HL-60 (cell line): Measurements from ENCODE around the gene CSMD2.

Experiments used
- DNase-seq, 2 experiments: peaks; one replicate each; pipeline ENCODE4 v3.0.0-alpha.2; 2010 to 2020; ENCODE audit warnings: low read depth in 1 of 2, low spot score in 1 of 2
- H3K27ac ChIP-seq: fragments of 250-450 bp; sonication (Bioruptor Pico); replicated peaks from 2 replicates; pipeline ENCODE4 v1.5.1; 2020; ENCODE audit warnings: mild to moderate bottlenecking, moderate library complexity
- H3K27me3 ChIP-seq: fragments of 250-450 bp; sonication (Bioruptor Pico); 2 replicates; pipeline ENCODE4 v1.5.1; 2021; ENCODE audit warnings: mild to moderate bottlenecking, moderate library complexity; ENCODE audit not compliant: insufficient read depth, poor library complexity, severe bottlenecking
- H3K4me3 ChIP-seq: replicated peaks from 2 replicates; pipeline ENCODE4 v1.5.1; 2011; ENCODE audit warnings: mild to moderate bottlenecking, control low read depth, low read length; ENCODE audit not compliant: insufficient read depth
- CTCF ChIP-seq: IDR thresholded peaks from one replicate; pipeline ENCODE4 v1.5.1; 2011; ENCODE audit warnings: low read length, control low read depth, inconsistent platforms; ENCODE audit not compliant: insufficient read depth
- GABPA ChIP-seq: IDR thresholded peaks from 2 replicates; pipeline ENCODE4 v1.6.1; 2012; ENCODE audit warnings: low read depth
- POLR2AphosphoS5 ChIP-seq: IDR thresholded peaks from 2 replicates; pipeline ENCODE4 v1.6.1; 2012; ENCODE audit warnings: low read depth
- SPI1 ChIP-seq: IDR thresholded peaks from 2 replicates; pipeline ENCODE4 v1.6.1; 2012; ENCODE audit warnings: low read depth, mild to moderate bottlenecking, borderline replicate concordance
- TF ChIP-seq, protein P1 (sequence below): IDR thresholded peaks from 2 replicates; pipeline ENCODE4 v1.6.1; 2012; ENCODE audit warnings: low read depth; ENCODE audit not compliant: insufficient replicate concordance

Gene CSMD2

DNA sequence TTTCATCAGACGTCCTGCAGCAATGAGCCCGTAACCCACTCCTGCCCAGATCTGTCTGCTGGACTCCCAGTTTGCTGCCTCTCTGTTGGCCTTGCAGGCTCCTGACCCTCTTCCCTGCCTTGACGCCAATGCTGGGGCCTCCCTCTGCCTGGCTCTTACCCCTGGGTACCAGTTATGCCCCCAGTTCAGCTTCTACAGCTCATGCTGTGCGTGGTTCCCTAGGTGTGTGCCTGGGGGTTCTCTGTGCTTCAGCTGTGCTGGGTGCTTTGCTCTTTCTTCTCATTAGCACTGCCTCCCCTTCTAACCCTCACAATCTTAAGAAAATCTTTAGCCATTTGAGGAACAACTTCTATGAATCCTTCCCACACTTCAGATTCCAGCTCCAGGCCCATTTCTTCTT is 541.2 kb downstream of the CSMD2 start:
- no peak for DNase-seq
- Histone ChIP-seq H3K27ac (no peak overlapping the region), H3K4me3 (no peak overlapping the region), H3K27me3 (no peaks in the 10 kb centered on the region)
- TF ChIP-seq SPI1 (no peak), GABPA (no peak), POLR2AphosphoS5 (no peak), CTCF (no peak)
- TF ChIP-seq, protein P1, sequence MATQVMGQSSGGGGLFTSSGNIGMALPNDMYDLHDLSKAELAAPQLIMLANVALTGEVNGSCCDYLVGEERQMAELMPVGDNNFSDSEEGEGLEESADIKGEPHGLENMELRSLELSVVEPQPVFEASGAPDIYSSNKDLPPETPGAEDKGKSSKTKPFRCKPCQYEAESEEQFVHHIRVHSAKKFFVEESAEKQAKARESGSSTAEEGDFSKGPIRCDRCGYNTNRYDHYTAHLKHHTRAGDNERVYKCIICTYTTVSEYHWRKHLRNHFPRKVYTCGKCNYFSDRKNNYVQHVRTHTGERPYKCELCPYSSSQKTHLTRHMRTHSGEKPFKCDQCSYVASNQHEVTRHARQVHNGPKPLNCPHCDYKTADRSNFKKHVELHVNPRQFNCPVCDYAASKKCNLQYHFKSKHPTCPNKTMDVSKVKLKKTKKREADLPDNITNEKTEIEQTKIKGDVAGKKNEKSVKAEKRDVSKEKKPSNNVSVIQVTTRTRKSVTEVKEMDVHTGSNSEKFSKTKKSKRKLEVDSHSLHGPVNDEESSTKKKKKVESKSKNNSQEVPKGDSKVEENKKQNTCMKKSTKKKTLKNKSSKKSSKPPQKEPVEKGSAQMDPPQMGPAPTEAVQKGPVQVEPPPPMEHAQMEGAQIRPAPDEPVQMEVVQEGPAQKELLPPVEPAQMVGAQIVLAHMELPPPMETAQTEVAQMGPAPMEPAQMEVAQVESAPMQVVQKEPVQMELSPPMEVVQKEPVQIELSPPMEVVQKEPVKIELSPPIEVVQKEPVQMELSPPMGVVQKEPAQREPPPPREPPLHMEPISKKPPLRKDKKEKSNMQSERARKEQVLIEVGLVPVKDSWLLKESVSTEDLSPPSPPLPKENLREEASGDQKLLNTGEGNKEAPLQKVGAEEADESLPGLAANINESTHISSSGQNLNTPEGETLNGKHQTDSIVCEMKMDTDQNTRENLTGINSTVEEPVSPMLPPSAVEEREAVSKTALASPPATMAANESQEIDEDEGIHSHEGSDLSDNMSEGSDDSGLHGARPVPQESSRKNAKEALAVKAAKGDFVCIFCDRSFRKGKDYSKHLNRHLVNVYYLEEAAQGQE: no peak

GRCh38 chr1:33622757-33623156 is 542.3 kb downstream of the CSMD2 start:
- Histone ChIP-seq H3K27me3 (no peaks in the 10 kb centered on the region), H3K27ac (no peak overlapping the region), H3K4me3 (no peak overlapping the region)
- TF ChIP-seq CTCF: no peak
- TF ChIP-seq, protein P1: peak; percentile 53
- no peak for DNase-seq

DNA sequence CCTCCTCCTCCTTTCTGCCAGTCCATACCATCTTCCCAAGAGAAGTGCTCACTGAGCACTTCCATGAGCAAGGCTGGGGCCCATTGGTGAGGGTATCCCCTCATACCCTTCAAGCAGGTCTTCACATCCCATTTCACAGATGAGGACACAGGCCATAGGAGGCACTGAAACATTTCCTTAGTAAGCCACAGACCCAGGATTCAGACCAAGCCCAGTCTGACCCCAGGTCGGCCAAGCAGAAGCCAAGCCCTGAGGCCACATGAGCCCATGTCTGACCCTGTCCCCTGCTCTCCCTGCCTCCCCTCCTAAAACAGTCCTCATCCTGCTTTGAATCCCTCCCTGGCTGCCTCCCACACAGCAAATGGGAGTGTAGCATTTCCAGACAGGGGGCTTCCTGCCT is 546.4 kb downstream of the CSMD2 start:
- no peak overlapping the region for H3K4me3 ChIP-seq
- no peak for DNase-seq
- peaks cover 2% of the 10 kb centered on the region for H3K27me3 ChIP-seq
- no peak for TF ChIP-seq SPI1
- no peak for TF ChIP-seq GABPA
- no peak for TF ChIP-seq CTCF
- no peak for TF ChIP-seq POLR2AphosphoS5
- TF ChIP-seq, protein P1: no peak
- no peak overlapping the region for H3K27ac ChIP-seq
